HepG2 (cell line): ENCODE results near the gene C9. TPM values are rescaled to one million over a fixed set of nuclear protein-coding genes. Genes with fewer than 3 reads are reported as not detected.
"Not testable (repeated sequence)": the region's sequence is repeated elsewhere in the genome, so short reads cannot be mapped to it uniquely, and the experiment has no call there.

Experiments
- ATAC-seq: fragments of 200-7000 bp; cut with Tn5 transposase; 3 replicates; pipeline ENCODE4 v1.9.1; 2020; ENCODE audit warnings: mild to moderate bottlenecking, moderate library complexity
- BruUV-seq: library from RNA; stranded (reverse); fragments of 400-500 nt; replicated peaks from 2 replicates; lab custom pipeline; 2021; lab: Mats Ljungman, UMichigan
- CTCF ChIA-PET: fragments of 300-600 bp; formaldehyde crosslinking; extraction: SDS; loops from one replicate; lab custom pipeline; 2021; ENCODE audit warnings: low total read pairs, inconsistent platforms, low intra/inter-chr PET ratio; lab: Yijun Ruan, JAX
- POLR2A ChIA-PET: fragments of 350-600 bp; sonication (Branson Sonifier 250); formaldehyde crosslinking; loops from one replicate; lab custom pipeline; 2020; ENCODE audit warnings: antibody characterized with exemption, inconsistent platforms; lab: Yijun Ruan, JAX
- DNase-seq: peaks from one replicate; pipeline ENCODE4 v3.0.0-alpha.2; 2015; ENCODE audit warnings: low spot score
- FAIRE-seq: peaks from 3 replicates; lab custom pipeline; 2011; peaks lifted over from hg19 to GRCh38; lab: Jason Lieb, UNC
- H2AFZ ChIP-seq: one replicate; pipeline ENCODE4 v1.6.1; 2011; ENCODE audit warnings: low read length, inconsistent platforms
- H3K27ac ChIP-seq: fragments of 300-600 bp; 3 replicates; pipeline ENCODE4 v1.8.0; 2011; ENCODE audit warnings: mixed run types, mild to moderate bottlenecking, mixed read lengths, low read length, inconsistent platforms; ENCODE audit not compliant: insufficient read depth; ENCODE audit errors: extremely low read length
- H3K27me3 ChIP-seq, 2 experiments: fragments of 200-600 bp in 1 of 2; 2 replicates in 1 of 2; 3 replicates in 1 of 2; pipeline versions ENCODE4 v1.6.0 to v1.8.0; 2011; ENCODE audit warnings: low read length in 2 of 2, mild to moderate bottlenecking in 2 of 2, moderate library complexity in 2 of 2, inconsistent platforms in 1 of 2; ENCODE audit not compliant: insufficient read depth in 2 of 2, control insufficient read depth in 1 of 2
- H3K36me3 ChIP-seq, 2 experiments: fragments of 200-600 bp in 1 of 2; replicated peaks in 1 of 2; 2 replicates in 1 of 2; 3 replicates in 1 of 2; pipeline versions ENCODE4 v1.5.1 to v1.8.0; 2011; ENCODE audit warnings: low read length in 2 of 2, inconsistent platforms in 1 of 2; ENCODE audit not compliant: insufficient read depth in 2 of 2, control insufficient read depth in 1 of 2
- H3K4me1 ChIP-seq: 2 replicates; pipeline ENCODE4 v1.5.1; 2012; ENCODE audit warnings: low read length, inconsistent platforms; ENCODE audit not compliant: insufficient read depth
- H3K4me2 ChIP-seq: 2 replicates; pipeline ENCODE4 v1.6.0; 2011; ENCODE audit warnings: low read depth, low read length, inconsistent platforms
- H3K4me3 ChIP-seq, 3 experiments: fragments of 200-600 bp in 1 of 3; sonication (generic), shearing (Covaris generic) in 1 of 3; replicated peaks in 1 of 3; 2 replicates each; pipeline ENCODE4 v1.5.1; 2011 to 2016; ENCODE audit warnings: low read length in 3 of 3, inconsistent platforms in 2 of 3, low read depth in 2 of 3, mild to moderate bottlenecking in 2 of 3, control low read depth in 1 of 3, mixed read lengths in 1 of 3; ENCODE audit not compliant: insufficient read depth in 1 of 3
- H3K79me2 ChIP-seq: one replicate; pipeline ENCODE4 v1.6.1; 2011; ENCODE audit warnings: low read length, inconsistent platforms; ENCODE audit not compliant: insufficient read depth
- H3K9ac ChIP-seq: 2 replicates; pipeline ENCODE4 v1.6.0; 2011; ENCODE audit warnings: mild to moderate bottlenecking, low read depth, low read length, inconsistent platforms; ENCODE audit not compliant: insufficient read depth
- H3K9me3 ChIP-seq: 2 replicates; pipeline ENCODE4 v1.5.1; 2012; ENCODE audit warnings: mild to moderate bottlenecking, low read length
- H4K20me1 ChIP-seq: 2 replicates; pipeline ENCODE4 v1.6.0; 2011; ENCODE audit warnings: inconsistent platforms, mild to moderate bottlenecking, low read length, moderate library complexity; ENCODE audit not compliant: insufficient read depth
- CEBPB ChIP-seq: IDR thresholded peaks from 2 replicates; pipeline ENCODE4 v1.6.1; 2011; ENCODE audit warnings: low read depth, low read length, improper control_type of control experiment, borderline replicate concordance
- ZNF383 ChIP-seq: sonication (generic); formaldehyde crosslinking; IDR thresholded peaks from 2 replicates; pipeline ENCODE4 v1.4.0; 2020; ENCODE audit warnings: missing genetic modification reagents, mild to moderate bottlenecking, borderline replicate concordance
- WGBS: methylation state at CpG from one replicate; pipeline ENCODE4 v1.1.6; 2017; ENCODE audit warnings: low lambda C conversion rate; 5-methylcytosine and 5-hydroxymethylcytosine counted together
- in situ Hi-C: cut with HindIII; loops from 2 replicates; pipeline ENCODE4 v1.10.0; 2017; ENCODE audit warnings: low pct_unique_long_range_greater_than_20kb; ENCODE audit not compliant: extremely low pct_ligation_motif_present
- intact Hi-C: fragments of 100-400 bp; cut with micrococcal nuclease; formaldehyde crosslinking; loops from one replicate; pipeline ENCODE4 v1.10.0; 2022; ENCODE audit not compliant: unreplicated experiment
- polyA plus RNA-seq, 8 experiments: library from polyadenylated mRNA; depleted of rRNA in 3 of 8; stranded (reverse) in 7 of 8; unstranded in 1 of 8; fragments of >200 nt; fragmentation: Illumina TruSeq in 4 of 8; extraction: Trizol in 4 of 8; gene quantifications; 2 replicates each; pipeline versions ENCODE4 v1.2.1 to v1.2.3, GENCODE V29; 2011 to 2016; ENCODE audit warnings: low read depth in 4 of 8, missing spikeins in 1 of 8, mixed read lengths in 1 of 8; ENCODE audit not compliant: insufficient read depth in 1 of 8
- total RNA-seq, 5 experiments: library from RNA; depleted of rRNA; stranded (reverse); fragments of >200 nt; fragmentation: Illumina TruSeq; extraction: Trizol; gene quantifications; 2 replicates each; pipeline ENCODE4 v1.2.3, GENCODE V29; 2016; ENCODE audit warnings: low read depth in 1 of 5

The C9 gene
- total and polyA plus RNA-seq, 2 of the 13 experiments (the other 11 are each of a cell fraction or from before 2014, with no cell fraction given), result not detected

GRCh38 chr5:39235648-39236047 lies 128.6 kb downstream of the C9 start:
- no TSS peak for BruUV-seq
- WGBS, result 8% methylated on average over 3 of the region's 3 CpGs
- intact Hi-C loops, result no loop called here
- no peaks in the 10 kb centered on the region for H3K36me3 ChIP-seq
- no peaks in the 10 kb centered on the region for H3K9me3 ChIP-seq
- ChIA-PET CTCF (no interaction called here), POLR2A (no interaction called here)
- H3K4me3 ChIP-seq, result no peak overlapping the region
- no peaks in the 10 kb centered on the region for H3K79me2 ChIP-seq
- no peak for FAIRE-seq
- H3K9ac ChIP-seq, result no peak overlapping the region
- no peak overlapping the region for H3K27ac ChIP-seq
- DNase-seq, result no peak
- no peak for TF ChIP-seq ZNF383 (CRISPR knock-in tag)
- TF ChIP-seq CEBPB, result peak; percentile 64
- H3K27me3 ChIP-seq, result no peaks in the 10 kb centered on the region
- no peak for ATAC-seq
- in situ Hi-C loops, result no loop called here
- no peaks in the 10 kb centered on the region for H4K20me1 ChIP-seq
- H3K4me2 ChIP-seq, result no peak overlapping the region
- H2AFZ ChIP-seq, result no peak overlapping the region
- peaks cover 15% of the 10 kb centered on the region for H3K4me1 ChIP-seq

- CTCF ChIA-PET, H3K4me3 ChIP-seq, DNase-seq, FAIRE-seq, ATAC-seq, intact Hi-C loops, BruUV-seq, H3K36me3 ChIP-seq, H3K4me2 ChIP-seq, H3K27me3 ChIP-seq, H3K79me2 ChIP-seq, H3K9me3 ChIP-seq, H3K27ac ChIP-seq, in situ Hi-C loops, H4K20me1 ChIP-seq, H3K9ac ChIP-seq, POLR2A ChIA-PET, H2AFZ ChIP-seq: not testable (repeated sequence)
- 0% methylated on average over 1 of the region's 1 CpG for WGBS
- peaks cover 15% of the 10 kb centered on the region for H3K4me1 ChIP-seq
Measured at GRCh38 chr5:39234494-39234893, 129.8 kb downstream of the C9 start.

Other genes starting within 250 kb of the C9 start
- gene FYB1, start 144.9 kb downstream of the C9 start, total RNA-seq (2016; rRNA removed; fragmentation: Illumina TruSeq; extraction: Trizol), result not detected in 2 replicates
- gene FYB1, start 144.9 kb downstream of the C9 start, polyA plus RNA-seq (2011; rRNA removed), result 0.03 TPM in 1 of 2 replicates, not detected in the other
- gene DAB2, start 60.5 kb upstream of the C9 start, total RNA-seq (2016; rRNA removed; fragmentation: Illumina TruSeq; extraction: Trizol), result 5.2 and 6.5 TPM in 2 replicates
- gene DAB2, start 60.5 kb upstream of the C9 start, polyA plus RNA-seq (2011; rRNA removed), result 4.9 and 6.4 TPM in 2 replicates